Activated B cell treated with CpG ODN at 0.5 μM for 24 hours (primary cell): ENCODE results near the gene CAMSAP1. TPM values are rescaled to one million over a fixed set of nuclear protein-coding genes. Genes with fewer than 3 reads are reported as not detected.

Experiments
- ATAC-seq: fragments of 200-7000 bp; cut with Tn5 transposase; one replicate; pipeline ENCODE4 v1.10.0; 2021; ENCODE audit warnings: low read depth, mild to moderate bottlenecking, moderate library complexity
- CTCF ChIA-PET: fragments of 350-600 bp; sonication (Branson Sonifier 250); formaldehyde crosslinking; loops from one replicate; lab custom pipeline; 2021; ENCODE audit warnings: antibody characterized with exemption; lab: Charles Lee
- POLR2A ChIA-PET: fragments of 350-600 bp; sonication (Branson Sonifier 250); formaldehyde crosslinking; loops from one replicate; lab custom pipeline; 2021; ENCODE audit warnings: antibody characterized with exemption; lab: Charles Lee
- DNase-seq: peaks from one replicate; pipeline ENCODE4 v3.0.0; 2022
- H3K27ac Mint-ChIP-seq: one replicate; pipeline ENCODE4 v1.8.0; 2020; ENCODE audit warnings: mixed read lengths
- H3K27me3 Mint-ChIP-seq: one replicate; pipeline ENCODE4 v1.8.0; 2021; ENCODE audit warnings: mixed read lengths
- H3K36me3 Mint-ChIP-seq: one replicate; pipeline ENCODE4 v1.8.0; 2021; ENCODE audit warnings: low read depth, mixed read lengths
- H3K4me1 Mint-ChIP-seq: one replicate; pipeline ENCODE4 v1.8.0; 2021; ENCODE audit warnings: mixed read lengths
- H3K4me3 Mint-ChIP-seq: one replicate; pipeline ENCODE4 v1.8.0; 2020; ENCODE audit warnings: mild to moderate bottlenecking, mixed read lengths
- H3K9me3 Mint-ChIP-seq: one replicate; pipeline ENCODE4 v1.8.0; 2020; ENCODE audit warnings: mixed read lengths
- CTCF ChIP-seq: fragments of 200-600 bp; IDR thresholded peaks from one replicate; pipeline ENCODE4 v1.8.0; 2022; ENCODE audit warnings: antibody characterized with exemption, mild to moderate bottlenecking
- intact Hi-C: fragments of 100-400 bp; cut with micrococcal nuclease; formaldehyde crosslinking; loops from one replicate; pipeline ENCODE4 v1.15.1; 2024
- total RNA-seq: library from RNA; stranded (reverse); gene quantifications from 2 replicates; pipeline ENCODE4 v1.2.3, GENCODE V29; 2022

CAMSAP1 gene
- total RNA-seq, 1 donor from 2014 or later: 16.9 TPM

- CTCF ChIA-PET: no interaction called here
Measured at GRCh38 chr9:135815830-135816650, 91.3 kb downstream of the CAMSAP1 start.

GRCh38 chr9:135815413-135815812 lies 91.9 kb downstream of the CAMSAP1 start:
- Mint-ChIP-seq H3K9me3 (no peaks in the 10 kb centered on the region), H3K27ac (no peak overlapping the region), H3K4me3 (no peak overlapping the region), H3K27me3 (no peaks in the 10 kb centered on the region), H3K4me1 (no peaks in the 10 kb centered on the region), H3K36me3 (peaks cover 94% of the 10 kb centered on the region)
- intact Hi-C loops: no loop called here
- TF ChIP-seq CTCF: no peak
- ChIA-PET POLR2A (no interaction called here), CTCF (no interaction called here)
- ATAC-seq: no peak
- no peak for DNase-seq

More at GRCh38 chr9:135815830-135816650, 91.3 kb downstream of the CAMSAP1 start:
- Mint-ChIP-seq H3K27ac (no peak overlapping the region), H3K9me3 (no peaks in the 10 kb centered on the region), H3K4me3 (no peak overlapping the region), H3K27me3 (no peaks in the 10 kb centered on the region), H3K4me1 (no peaks in the 10 kb centered on the region), H3K36me3 (peaks cover 94% of the 10 kb centered on the region)
- TF ChIP-seq CTCF: no peak
- DNase-seq: no peak
- ATAC-seq: no peak
- intact Hi-C loops: no loop called here
- POLR2A ChIA-PET: no interaction called here

GRCh38 chr9:135814421-135815095 lies 92.8 kb downstream of the CAMSAP1 start:
- ATAC-seq (no peak), DNase-seq (no peak)
- ChIA-PET CTCF (no interaction called here), POLR2A (no interaction called here)
- Mint-ChIP-seq H3K4me1 (no peaks in the 10 kb centered on the region), H3K9me3 (no peaks in the 10 kb centered on the region), H3K27me3 (no peaks in the 10 kb centered on the region), H3K36me3 (peaks cover 94% of the 10 kb centered on the region), H3K4me3 (no peak overlapping the region), H3K27ac (no peak overlapping the region)
- intact Hi-C loops: no loop called here
- no peak for TF ChIP-seq CTCF

GRCh38 chr9:135813671-135814290 lies 93.6 kb downstream of the CAMSAP1 start:
- Mint-ChIP-seq H3K9me3 (no peaks in the 10 kb centered on the region), H3K4me1 (no peaks in the 10 kb centered on the region), H3K4me3 (no peak overlapping the region), H3K36me3 (peaks cover 91% of the 10 kb centered on the region), H3K27ac (no peak overlapping the region), H3K27me3 (no peaks in the 10 kb centered on the region)
- no peak for TF ChIP-seq CTCF
- intact Hi-C loops: no loop called here
- DNase-seq (no peak), ATAC-seq (no peak)
- ChIA-PET CTCF (no interaction called here), POLR2A (no interaction called here)

- intact Hi-C loops: no loop called here
- Mint-ChIP-seq H3K36me3 (peaks cover 83% of the 10 kb centered on the region), H3K9me3 (no peaks in the 10 kb centered on the region), H3K27me3 (no peaks in the 10 kb centered on the region), H3K4me3 (no peak overlapping the region), H3K4me1 (no peaks in the 10 kb centered on the region), H3K27ac (no peak overlapping the region)
- CTCF ChIA-PET: no interaction called here
- POLR2A ChIA-PET: no interaction called here
- no peak for TF ChIP-seq CTCF
- ATAC-seq: no peak
- no peak for DNase-seq
Measured at GRCh38 chr9:135812961-135813360, 94.4 kb downstream of the CAMSAP1 start.
